ENCODE data around the gene SSH2.

Gene SSH2

DNA sequence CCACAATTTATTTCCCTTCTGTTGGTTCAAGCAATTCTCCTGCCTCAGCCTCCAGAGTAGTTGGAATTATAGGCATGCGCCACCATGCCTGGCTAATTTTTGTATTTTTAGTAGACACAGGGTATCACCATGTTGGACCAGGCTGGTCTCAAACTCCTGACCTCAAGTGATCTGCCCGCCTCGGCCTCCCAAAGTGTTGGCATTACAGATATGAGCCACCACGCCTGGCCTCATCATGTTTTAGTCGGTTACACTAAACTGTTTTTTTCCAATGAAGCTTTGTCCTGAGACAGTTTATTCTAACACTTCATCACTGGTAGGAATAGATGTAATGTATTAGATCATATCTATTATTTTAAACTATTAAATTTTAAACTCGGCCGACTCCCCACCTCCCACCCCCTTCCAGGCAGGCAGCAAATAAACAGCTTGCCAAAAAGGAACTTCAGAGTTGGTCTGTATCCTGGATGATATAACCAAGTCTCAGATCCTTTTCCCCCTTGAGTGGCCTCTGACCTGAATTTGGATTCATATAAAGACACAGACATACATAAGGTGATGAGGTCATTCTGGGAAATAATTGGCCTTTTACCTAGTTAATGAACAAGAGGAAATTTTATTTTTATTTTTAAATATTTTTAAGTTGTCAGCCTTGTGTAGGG is 288.9 kb downstream of the SSH2 start:
- CTCF ChIA-PET: interaction anchor here (0.6 to 8.0 kb wide), 10 partner anchors 36 to 463 kb away, joined by 3 to 161 read pairs (median 4); partner anchors contain the start of gene SSH2
- POLR2A ChIA-PET: no interaction called here
- no peaks in the 10 kb centered on the region for H3K9me3 ChIP-seq (ENCODE audit: control insufficient read depth, insufficient read depth, low read depth, low read length)
- no peak overlapping the region for H3K4me3 ChIP-seq (ENCODE audit: low read depth, low read length)
- H3K4me1 ChIP-seq (ENCODE audit: control insufficient read depth, insufficient read depth, low read length): peaks cover 35% of the 10 kb centered on the region
- H3K27ac ChIP-seq (ENCODE audit: extremely low read depth, low read depth, low read length): no peak overlapping the region
- TF ChIP-seq ZNF335 (tag by site-specific recombination; conservative IDR thresholded peaks at IDR 0.05) (peak; percentile 42), ZNF514 (tag by site-specific recombination; IDR thresholded peaks at IDR 0.05) (no peak), SCRT2 (tag by site-specific recombination; IDR thresholded peaks at IDR 0.05) (no peak), ZNF664 (tag by site-specific recombination; IDR thresholded peaks at IDR 0.05) (no peak), ZXDB (tag by site-specific recombination; IDR thresholded peaks at IDR 0.05) (no peak), ZNF704 (tag by site-specific recombination; IDR thresholded peaks at IDR 0.05) (no peak), ZNF843 (tag by site-specific recombination; IDR thresholded peaks at IDR 0.05) (no peak), ZFHX2 (tag by site-specific recombination; conservative IDR thresholded peaks at IDR 0.05) (no peak)
- TF ChIP-seq, protein P1, sequence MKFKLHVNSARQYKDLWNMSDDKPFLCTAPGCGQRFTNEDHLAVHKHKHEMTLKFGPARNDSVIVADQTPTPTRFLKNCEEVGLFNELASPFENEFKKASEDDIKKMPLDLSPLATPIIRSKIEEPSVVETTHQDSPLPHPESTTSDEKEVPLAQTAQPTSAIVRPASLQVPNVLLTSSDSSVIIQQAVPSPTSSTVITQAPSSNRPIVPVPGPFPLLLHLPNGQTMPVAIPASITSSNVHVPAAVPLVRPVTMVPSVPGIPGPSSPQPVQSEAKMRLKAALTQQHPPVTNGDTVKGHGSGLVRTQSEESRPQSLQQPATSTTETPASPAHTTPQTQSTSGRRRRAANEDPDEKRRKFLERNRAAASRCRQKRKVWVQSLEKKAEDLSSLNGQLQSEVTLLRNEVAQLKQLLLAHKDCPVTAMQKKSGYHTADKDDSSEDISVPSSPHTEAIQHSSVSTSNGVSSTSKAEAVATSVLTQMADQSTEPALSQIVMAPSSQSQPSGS (tag by site-specific recombination; IDR thresholded peaks at IDR 0.05; ENCODE audit: low read depth): peak; percentile 48; the same call in 1 of the 2 replicates
- TF ChIP-seq, protein P2, sequence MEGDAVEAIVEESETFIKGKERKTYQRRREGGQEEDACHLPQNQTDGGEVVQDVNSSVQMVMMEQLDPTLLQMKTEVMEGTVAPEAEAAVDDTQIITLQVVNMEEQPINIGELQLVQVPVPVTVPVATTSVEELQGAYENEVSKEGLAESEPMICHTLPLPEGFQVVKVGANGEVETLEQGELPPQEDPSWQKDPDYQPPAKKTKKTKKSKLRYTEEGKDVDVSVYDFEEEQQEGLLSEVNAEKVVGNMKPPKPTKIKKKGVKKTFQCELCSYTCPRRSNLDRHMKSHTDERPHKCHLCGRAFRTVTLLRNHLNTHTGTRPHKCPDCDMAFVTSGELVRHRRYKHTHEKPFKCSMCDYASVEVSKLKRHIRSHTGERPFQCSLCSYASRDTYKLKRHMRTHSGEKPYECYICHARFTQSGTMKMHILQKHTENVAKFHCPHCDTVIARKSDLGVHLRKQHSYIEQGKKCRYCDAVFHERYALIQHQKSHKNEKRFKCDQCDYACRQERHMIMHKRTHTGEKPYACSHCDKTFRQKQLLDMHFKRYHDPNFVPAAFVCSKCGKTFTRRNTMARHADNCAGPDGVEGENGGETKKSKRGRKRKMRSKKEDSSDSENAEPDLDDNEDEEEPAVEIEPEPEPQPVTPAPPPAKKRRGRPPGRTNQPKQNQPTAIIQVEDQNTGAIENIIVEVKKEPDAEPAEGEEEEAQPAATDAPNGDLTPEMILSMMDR (tag by site-specific recombination; IDR thresholded peaks at IDR 0.05): no peak
- peaks cover 6% of the 10 kb centered on the region in 2 experiments; a peak in 2 of 3 replicates for H3K36me3 ChIP-seq (ENCODE audit: control insufficient read depth in 2 of 2, insufficient read depth in 1 of 2, low read length in 2 of 2)

GRCh38 chr17:29640413-29640812 is 289.6 kb downstream of the SSH2 start:
- Histone ChIP-seq H3K4me3 (ENCODE audit: low read depth, low read length) (no peak overlapping the region), H3K36me3 (ENCODE audit: control insufficient read depth in 2 of 2, insufficient read depth in 1 of 2, low read length in 2 of 2) (peaks cover 6 to 10% of the 10 kb centered on the region in 2 experiments; a peak in 2 of 3 replicates), H3K4me1 (ENCODE audit: control insufficient read depth, insufficient read depth, low read length) (peaks cover 35% of the 10 kb centered on the region), H3K27ac (ENCODE audit: extremely low read depth, low read depth, low read length) (no peak overlapping the region), H3K9me3 (ENCODE audit: control insufficient read depth, insufficient read depth, low read depth, low read length) (no peaks in the 10 kb centered on the region)
- ChIA-PET POLR2A (interaction anchor here (1.4 to 2.2 kb wide), 2 partner anchors 23 to 290 kb away, joined by 3 to 19 read pairs; partner anchors contain the start of gene SSH2), CTCF (interaction anchor here (1.0 to 8.0 kb wide), 17 partner anchors 13 to 464 kb away, joined by 3 to 161 read pairs (median 7); partner anchors contain the start of genes ANKRD13B and SSH2)
- TF ChIP-seq PRDM1 (tag by site-specific recombination; IDR thresholded peaks at IDR 0.05): no peak
- TF ChIP-seq GLIS1 (tag by site-specific recombination; IDR thresholded peaks at IDR 0.05): 0 out of 2 replicates have a peak, but pooled peaks have one; percentile 14

DNA sequence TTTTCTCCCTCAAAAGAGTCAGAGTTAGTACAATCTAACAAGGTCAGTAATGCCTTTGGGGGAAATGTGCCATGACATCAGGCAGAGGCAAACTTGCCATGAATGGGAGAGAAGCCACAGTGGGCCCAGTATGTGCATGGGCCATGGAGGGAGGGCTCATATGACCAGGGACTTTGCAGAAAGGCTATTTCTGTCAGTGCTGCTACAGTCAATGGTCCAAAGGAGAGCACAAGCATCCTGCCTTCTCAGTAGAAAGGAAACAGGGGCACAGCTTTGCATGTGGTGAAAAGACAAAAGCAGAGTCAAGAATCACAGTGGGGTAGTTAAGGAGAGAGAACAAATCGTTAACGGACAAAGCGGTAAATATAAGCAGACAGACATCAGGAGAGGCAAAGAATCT is 296.1 kb downstream of the SSH2 start:
- H3K9me3 ChIP-seq (ENCODE audit: control insufficient read depth, insufficient read depth, low read depth, low read length): no peaks in the 10 kb centered on the region
- H3K4me1 ChIP-seq (ENCODE audit: control insufficient read depth, insufficient read depth, low read length): no peaks in the 10 kb centered on the region
- CTCF ChIA-PET: interaction anchor here (0.6 to 1.4 kb wide), 3 partner anchors 42 to 459 kb away, joined by 3 to 4 read pairs (median 3); no protein-coding TSS in a partner anchor
- H3K36me3 ChIP-seq (ENCODE audit: control insufficient read depth in 2 of 2, insufficient read depth in 1 of 2, low read length in 2 of 2): peaks cover 12 to 45% of the 10 kb centered on the region in 2 experiments
- no peak overlapping the region for H3K27ac ChIP-seq (ENCODE audit: extremely low read depth, low read depth, low read length)
- H3K4me3 ChIP-seq (ENCODE audit: low read depth, low read length): no peak overlapping the region
- POLR2A ChIA-PET: no interaction called here
- no peak for TF ChIP-seq ZNF518A (tag by site-specific recombination; conservative IDR thresholded peaks at IDR 0.05; ENCODE audit: low read depth)
- TF ChIP-seq ZNF776 (tag by site-specific recombination; IDR thresholded peaks at IDR 0.05; ENCODE audit: borderline replicate concordance): no peak
- no peak for TF ChIP-seq ZNF544 (tag by site-specific recombination; IDR thresholded peaks at IDR 0.05)
- TF ChIP-seq ZNF561 (tag by site-specific recombination; IDR thresholded peaks at IDR 0.05; ENCODE audit: borderline replicate concordance): no peak
- TF ChIP-seq ZSCAN18 (tag by site-specific recombination; IDR thresholded peaks at IDR 0.05): no peak
- TF ChIP-seq PRDM1 (tag by site-specific recombination; IDR thresholded peaks at IDR 0.05): no peak

Measured in HEK293 (cell line).